ENCODE measurements around the gene NUAK1.

NUAK1 gene

DNA sequence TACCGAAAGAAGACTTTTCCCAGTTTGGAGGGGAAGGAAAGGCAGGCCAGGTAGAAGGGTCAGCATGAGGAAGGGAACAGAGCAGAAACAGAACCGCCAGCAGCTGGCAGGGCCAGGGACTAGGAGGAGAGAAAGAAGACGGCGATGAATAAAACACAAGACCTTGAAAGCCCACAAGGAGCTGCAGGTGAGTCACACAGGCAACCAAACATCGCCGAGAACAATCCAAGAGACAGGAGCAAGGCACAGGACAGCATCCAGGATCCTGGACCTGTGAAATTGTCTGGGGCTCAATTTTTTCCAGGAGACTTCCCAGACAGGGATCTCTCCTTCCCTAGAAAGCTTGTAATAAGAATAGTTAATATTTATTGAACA, 47.3 kb downstream of the NUAK1 start:
- H3K4me3 ChIP-seq (ENCODE audit: control insufficient read depth, low read depth, low read length): no peak overlapping the region
- no peak for TF ChIP-seq CTCF (conservative IDR thresholded peaks at IDR 0.05; ENCODE audit: control insufficient read depth, insufficient read depth, low read depth, low read length)
- DNase-seq (ENCODE audit: low read depth): no peak

- H3K4me3 ChIP-seq (ENCODE audit: control insufficient read depth, low read depth, low read length): no peak overlapping the region
- no peak for TF ChIP-seq CTCF (conservative IDR thresholded peaks at IDR 0.05; ENCODE audit: control insufficient read depth, insufficient read depth, low read depth, low read length)
- peak; percentile 52 for DNase-seq (ENCODE audit: low read depth)
Observed at GRCh38 chr12:106090591-106091445, 47.9 kb downstream of the NUAK1 start.

DNA sequence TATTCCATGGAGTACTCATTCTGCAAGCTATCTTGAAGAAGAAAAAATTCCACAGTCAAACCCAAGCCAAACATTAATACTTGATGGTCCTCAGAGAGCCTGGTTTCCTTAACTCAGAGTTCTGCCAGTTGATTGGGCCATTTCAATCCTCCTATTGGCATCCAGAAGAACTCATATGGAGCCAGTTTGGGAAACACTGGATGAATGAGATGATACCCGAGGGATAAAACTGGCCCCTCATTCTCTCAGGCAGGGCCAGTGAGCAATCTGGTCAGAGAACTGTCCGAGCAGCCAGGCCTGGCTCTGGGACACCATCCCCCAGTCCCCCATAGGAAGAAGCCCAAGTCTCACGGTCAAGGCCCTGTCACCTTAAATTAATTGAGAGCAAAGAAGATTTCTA, 48.8 kb downstream of the NUAK1 start:
- no peak overlapping the region for H3K4me3 ChIP-seq (ENCODE audit: control insufficient read depth, low read depth, low read length)
- no peak for TF ChIP-seq CTCF (conservative IDR thresholded peaks at IDR 0.05; ENCODE audit: control insufficient read depth, insufficient read depth, low read depth, low read length)
- no peak for DNase-seq (ENCODE audit: low read depth)

- H3K4me3 ChIP-seq (ENCODE audit: control insufficient read depth, low read depth, low read length): no peak overlapping the region
- no peak for TF ChIP-seq CTCF (conservative IDR thresholded peaks at IDR 0.05; ENCODE audit: control insufficient read depth, insufficient read depth, low read depth, low read length)
Observed at GRCh38 chr12:106088811-106089485, 49.8 kb downstream of the NUAK1 start.

DNA sequence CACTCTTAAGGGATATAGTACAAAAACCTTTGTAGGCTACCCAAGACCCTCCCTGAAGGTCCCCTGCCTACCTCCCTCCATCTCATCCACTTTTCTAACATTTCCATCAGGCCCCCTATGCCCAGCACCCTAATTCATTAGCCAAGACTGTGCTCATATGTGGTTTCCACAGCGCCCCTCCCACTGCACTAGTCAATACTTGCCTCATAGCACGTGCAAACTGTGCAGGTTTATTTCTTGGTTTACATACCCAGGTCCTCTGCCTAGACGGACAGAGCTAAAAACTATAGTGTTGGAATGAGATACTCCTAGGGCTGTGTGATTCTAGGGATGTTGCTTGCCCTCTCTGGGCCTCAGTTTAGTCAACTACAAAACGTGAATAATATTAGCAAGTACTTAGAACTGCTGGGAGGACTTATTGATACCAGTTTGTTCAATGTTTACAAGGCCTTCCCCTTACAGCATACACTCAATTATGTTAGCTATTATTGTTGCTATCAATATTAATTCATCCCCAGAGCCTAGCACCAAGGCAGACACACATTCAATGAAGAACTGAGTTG, 50.4 kb downstream of the NUAK1 start:
- TF ChIP-seq CTCF (conservative IDR thresholded peaks at IDR 0.05; ENCODE audit: control insufficient read depth, insufficient read depth, low read depth, low read length): no peak
- H3K4me3 ChIP-seq (ENCODE audit: control insufficient read depth, low read depth, low read length): no peak overlapping the region
- no peak for DNase-seq (ENCODE audit: low read depth)

More at GRCh38 chr12:106088811-106089485, 49.8 kb downstream of the NUAK1 start:
- DNase-seq (ENCODE audit: low read depth): no peak

DNA sequence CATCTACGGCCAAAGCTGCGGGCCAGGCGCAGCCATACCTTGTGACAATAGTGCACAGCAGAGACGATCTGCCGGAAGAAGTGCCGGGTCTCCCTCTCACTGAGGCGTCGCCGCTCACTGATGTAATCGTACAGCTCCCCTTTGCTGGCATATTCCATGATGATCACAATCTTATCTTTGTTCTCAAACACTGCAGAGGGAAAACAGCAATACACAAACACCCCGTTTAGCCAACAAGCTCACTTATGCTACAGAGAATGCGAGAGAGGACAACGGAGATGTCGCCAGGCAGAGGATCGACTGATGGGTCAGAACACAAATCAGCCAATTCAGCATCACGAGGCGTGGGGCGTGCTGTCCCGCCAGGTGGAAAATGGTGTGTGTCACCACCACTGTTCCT, 52.1 kb downstream of the NUAK1 start:
- DNase-seq (ENCODE audit: low read depth): no peak
- no peak for TF ChIP-seq CTCF (conservative IDR thresholded peaks at IDR 0.05; ENCODE audit: control insufficient read depth, insufficient read depth, low read depth, low read length)
- no peak overlapping the region for H3K4me3 ChIP-seq (ENCODE audit: control insufficient read depth, low read depth, low read length)

Data from fibroblast of mammary gland (primary cell).